Measurements from ENCODE around the gene ACOXL. TPM values are rescaled to one million over a fixed set of nuclear protein-coding genes. Genes with fewer than 3 reads are reported as not detected.
A peak's percentile ranks its signal among the peaks of the same experiment; 100 is the strongest.

The ACOXL gene
- total and polyA plus RNA-seq, 2 of the 8 experiments (the other 6 are each of a cell fraction or from before 2014, with no cell fraction given) = 11.4 to 20.6 TPM

DNA sequence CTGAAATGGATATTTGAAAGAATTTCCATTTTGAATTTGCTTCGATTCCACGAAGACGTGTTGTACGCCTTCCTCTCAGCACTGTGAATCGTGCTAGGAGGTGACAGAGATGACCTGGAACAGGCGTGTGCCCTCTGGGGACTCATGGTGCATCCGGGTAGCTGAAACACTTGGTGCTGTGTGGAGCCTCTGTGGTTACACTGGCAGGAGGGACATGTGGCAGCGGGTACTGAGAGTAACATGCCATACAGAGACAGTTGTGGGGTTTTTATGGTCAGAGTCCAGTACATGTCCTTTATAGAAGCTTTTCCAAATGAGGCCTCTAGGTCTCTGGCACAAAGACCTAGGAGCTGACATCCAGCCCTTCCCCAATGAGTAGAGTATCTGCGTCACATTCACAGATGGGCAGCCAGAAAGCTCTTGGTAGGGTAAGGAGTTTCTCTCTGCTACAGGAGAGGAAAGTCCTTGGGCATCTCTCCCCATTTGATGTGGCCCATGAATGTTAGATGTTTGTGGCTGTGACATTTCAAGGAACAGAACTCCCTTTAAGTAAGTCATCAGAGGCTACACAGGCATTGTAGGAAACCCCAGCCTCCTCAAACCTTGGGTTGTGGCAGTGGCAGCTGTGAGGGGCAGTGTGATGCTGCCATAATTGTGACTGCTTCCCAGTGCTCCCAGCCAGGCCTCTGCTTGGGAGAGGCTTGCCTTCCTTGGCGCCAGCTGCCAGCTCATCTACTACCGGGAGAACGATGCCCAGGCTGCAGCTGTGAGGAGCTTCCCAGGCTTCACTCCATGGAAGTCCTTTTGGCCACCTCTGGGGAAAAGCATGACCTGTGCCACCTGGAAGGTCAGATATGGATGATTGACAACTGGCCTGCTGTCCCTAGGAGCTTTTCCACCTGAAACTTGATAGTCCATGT lies 80.6 kb downstream of the ACOXL start:
- no peak overlapping the region; the same call in 1 of the 2 replicates for H2BK5ac ChIP-seq (ENCODE audit: low read depth, low read length)
- H3K36me3 ChIP-seq (ENCODE audit: control insufficient read depth in 2 of 4, insufficient read depth in 4 of 4, low read length in 3 of 4) = peaks cover 5 to 15% (median 11%) of the 10 kb centered on the region in 4 experiments; a peak in 4 of 8 replicates
- no peak overlapping the region for H4K5ac ChIP-seq (ENCODE audit: insufficient read length, low read depth, low read length)
- no peak overlapping the region for H3K14ac ChIP-seq (ENCODE audit: insufficient read length)
- H3K18ac ChIP-seq (ENCODE audit: extremely low read depth, low read length) = no peak overlapping the region
- H2AK5ac ChIP-seq (ENCODE audit: low read depth, low read length) = no peak overlapping the region
- no peak for FAIRE-seq
- H2BK12ac ChIP-seq (ENCODE audit: low read depth, low read length) = peak overlapping the region; percentile 22; the same call in 1 of the 2 replicates
- H3K9ac ChIP-seq (replicated peaks in 1 of 4; ENCODE audit: extremely low read depth in 1 of 4, low read depth in 3 of 4, low read length in 3 of 4) = no peak overlapping the region
- no peak overlapping the region for H2AFZ ChIP-seq (ENCODE audit: low read length)
- H3K79me1 ChIP-seq (ENCODE audit: low read depth, low read length) = no peaks in the 10 kb centered on the region
- TF ChIP-seq SAP30 (IDR thresholded peaks at IDR 0.05; ENCODE audit: insufficient read depth, insufficient replicate concordance, low read length) (no peak), EGR1 (IDR thresholded peaks at IDR 0.05; ENCODE audit: borderline replicate concordance, low read depth, low read length) (no peak), TBP (IDR thresholded peaks at IDR 0.05; ENCODE audit: low read depth, low read length) (no peak)
- TF ChIP-seq, protein P1, sequence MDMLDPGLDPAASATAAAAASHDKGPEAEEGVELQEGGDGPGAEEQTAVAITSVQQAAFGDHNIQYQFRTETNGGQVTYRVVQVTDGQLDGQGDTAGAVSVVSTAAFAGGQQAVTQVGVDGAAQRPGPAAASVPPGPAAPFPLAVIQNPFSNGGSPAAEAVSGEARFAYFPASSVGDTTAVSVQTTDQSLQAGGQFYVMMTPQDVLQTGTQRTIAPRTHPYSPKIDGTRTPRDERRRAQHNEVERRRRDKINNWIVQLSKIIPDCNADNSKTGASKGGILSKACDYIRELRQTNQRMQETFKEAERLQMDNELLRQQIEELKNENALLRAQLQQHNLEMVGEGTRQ (IDR thresholded peaks at IDR 0.05; ENCODE audit: low read length) = no peak
- TF ChIP-seq, protein P2, sequence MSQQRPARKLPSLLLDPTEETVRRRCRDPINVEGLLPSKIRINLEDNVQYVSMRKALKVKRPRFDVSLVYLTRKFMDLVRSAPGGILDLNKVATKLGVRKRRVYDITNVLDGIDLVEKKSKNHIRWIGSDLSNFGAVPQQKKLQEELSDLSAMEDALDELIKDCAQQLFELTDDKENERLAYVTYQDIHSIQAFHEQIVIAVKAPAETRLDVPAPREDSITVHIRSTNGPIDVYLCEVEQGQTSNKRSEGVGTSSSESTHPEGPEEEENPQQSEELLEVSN (IDR thresholded peaks at IDR 0.05) = no peak
- H4K20me1 ChIP-seq (replicated peaks in 1 of 2; ENCODE audit: control insufficient read depth in 1 of 2, insufficient read depth in 2 of 2, low read length in 2 of 2) = peaks cover 2 to 4% of the 10 kb centered on the region in 2 experiments
- no peak overlapping the region for H3K4me2 ChIP-seq (ENCODE audit: insufficient read depth in 1 of 2, low read depth in 2 of 2, low read length in 2 of 2)
- no peaks in the 10 kb centered on the region for H3K9me3 ChIP-seq (ENCODE audit: insufficient read depth in 2 of 2, low read depth in 1 of 2, low read length in 1 of 2)
- DNase-seq (ENCODE audit: low read depth in 1 of 2, low spot score in 2 of 2) = no peak
- peaks cover 0 to 6% (median 0%) of the 10 kb centered on the region in 4 experiments; a peak in 1 of 7 replicates for H3K4me1 ChIP-seq (replicated peaks in 1 of 4; ENCODE audit: control insufficient read depth in 3 of 4, insufficient read depth in 4 of 4, low read length in 3 of 4)
- H3K23ac ChIP-seq (ENCODE audit: insufficient read length) = no peak overlapping the region
- H3K4ac ChIP-seq (replicated peaks; ENCODE audit: insufficient read length, low read depth, low read length) = no peak overlapping the region
- H3K27me3 ChIP-seq (replicated peaks in 1 of 4; ENCODE audit: control insufficient read depth in 3 of 4, extremely low read depth in 1 of 4, insufficient read depth in 3 of 4, low read length in 3 of 4) = no peaks in the 10 kb centered on the region
- 92% methylated on average over 12 of the region's 12 CpGs; no CpG with 5 or more reads in 1 of the 2 experiments for WGBS, 2 experiments (ENCODE audit: extremely low coverage in 1 of 2, insufficient coverage in 1 of 2, insufficient read length in 1 of 2, insufficient replicate concordance in 2 of 2, low coverage in 1 of 2, low lambda C conversion rate in 2 of 2, missing lambda C conversion rate in 1 of 2)
- H3K27ac ChIP-seq (ENCODE audit: low read depth, low read length) = no peak overlapping the region
- H3K79me2 ChIP-seq (ENCODE audit: control insufficient read depth in 1 of 2, insufficient read depth in 2 of 2, low read length in 2 of 2) = no peaks in the 10 kb centered on the region
- H4K91ac ChIP-seq (replicated peaks; ENCODE audit: insufficient read length, low read length) = no peak overlapping the region
- no peak overlapping the region for H2BK20ac ChIP-seq (ENCODE audit: low read length)
- H3K56ac ChIP-seq (replicated peaks; ENCODE audit: insufficient read length, low read depth, low read length) = no peak overlapping the region
- ChIA-PET CTCF (ENCODE audit: partially characterized antibody) (interaction anchor here (0.7 to 5.5 kb wide), 31 partner anchors 9 to 304 kb away, joined by 3 to 52 read pairs (median 4); no protein-coding TSS in a partner anchor), POLR2A (ENCODE audit: partially characterized antibody) (no interaction called here)
- no peak overlapping the region for H3K4me3 ChIP-seq (ENCODE audit: extremely low read depth in 1 of 4, insufficient read depth in 2 of 4, low read depth in 3 of 4, low read length in 4 of 4)
- peaks cover 6% of the 10 kb centered on the region; the same call in 1 of the 2 replicates for H3K23me2 ChIP-seq (ENCODE audit: low read depth, low read length)
- no peak overlapping the region; the same call in 1 of the 2 replicates for H4K8ac ChIP-seq (ENCODE audit: extremely low read depth, insufficient read depth, low read length)
- H2BK120ac ChIP-seq (replicated peaks; ENCODE audit: low read depth, low read length) = no peak overlapping the region
- no peak overlapping the region for H2BK15ac ChIP-seq (ENCODE audit: low read length)
